H9 (cell line): ENCODE results near the gene RFWD3. TPM values are rescaled to one million over a fixed set of nuclear protein-coding genes. Genes with fewer than 3 reads are reported as not detected.
A peak's percentile ranks its signal among the peaks of the same experiment; 100 is the strongest.

ENCODE experiments used
- DNase-seq: peaks from one replicate; pipeline ENCODE4 v3.0.0-alpha.2; 2017
- H2AFZ ChIP-seq: one replicate; pipeline ENCODE4 v1.6.1; 2013; ENCODE audit warnings: mild to moderate bottlenecking, low read length, control low read depth, moderate library complexity
- H2AK5ac ChIP-seq: 2 replicates; pipeline ENCODE4 v1.6.1; 2013; ENCODE audit warnings: low read length, control low read depth, mixed read lengths; ENCODE audit not compliant: insufficient read length
- H2BK120ac ChIP-seq: one replicate; pipeline ENCODE4 v1.6.1; 2013; ENCODE audit warnings: low read depth, mild to moderate bottlenecking, low read length, control low read depth, inconsistent platforms; ENCODE audit not compliant: poor library complexity, severe bottlenecking
- H2BK12ac ChIP-seq: 2 replicates; pipeline ENCODE4 v1.6.1; 2013; ENCODE audit warnings: low read length, control low read depth, mixed read lengths, low read depth; ENCODE audit not compliant: insufficient read length
- H2BK15ac ChIP-seq: 2 replicates; pipeline ENCODE4 v1.6.1; 2013; ENCODE audit warnings: low read depth, low read length, control low read depth
- H2BK20ac ChIP-seq: one replicate; pipeline ENCODE4 v1.6.1; 2013; ENCODE audit warnings: low read depth, mild to moderate bottlenecking, low read length, control low read depth, inconsistent platforms; ENCODE audit not compliant: poor library complexity, severe bottlenecking
- H2BK5ac ChIP-seq: 2 replicates; pipeline ENCODE4 v1.6.1; 2013; ENCODE audit warnings: low read length, control low read depth, mixed read lengths; ENCODE audit not compliant: insufficient read length
- H3K14ac ChIP-seq: 2 replicates; pipeline ENCODE4 v1.6.1; 2013; ENCODE audit warnings: low read length, control low read depth; ENCODE audit not compliant: insufficient read depth
- H3K18ac ChIP-seq: 2 replicates; pipeline ENCODE4 v1.6.1; 2013; ENCODE audit warnings: low read depth, mild to moderate bottlenecking, mixed read lengths, low read length, control low read depth; ENCODE audit not compliant: insufficient read length
- H3K23ac ChIP-seq: 2 replicates; pipeline ENCODE4 v1.6.1; 2013; ENCODE audit warnings: low read length, control low read depth, mixed read lengths, low read depth; ENCODE audit not compliant: insufficient read length
- H3K23me2 ChIP-seq: 2 replicates; pipeline ENCODE4 v1.6.1; 2013; ENCODE audit warnings: low read depth, mild to moderate bottlenecking, mixed read lengths, low read length, control low read depth; ENCODE audit not compliant: insufficient read length, poor library complexity, severe bottlenecking
- H3K27ac ChIP-seq: 2 replicates; pipeline ENCODE4 v1.5.1; 2013; ENCODE audit warnings: low read length, control low read depth, mixed read lengths, low read depth; ENCODE audit not compliant: insufficient read length
- H3K27me3 ChIP-seq: 2 replicates; pipeline ENCODE4 v1.6.1; 2013; ENCODE audit warnings: low read length, control low read depth, inconsistent platforms; ENCODE audit not compliant: insufficient read depth
- H3K4ac ChIP-seq: 2 replicates; pipeline ENCODE4 v1.6.1; 2013; ENCODE audit warnings: low read depth, mild to moderate bottlenecking, control low read depth, inconsistent platforms, low read length, moderate library complexity
- H3K4me1 ChIP-seq: 2 replicates; pipeline ENCODE4 v1.6.1; 2013; ENCODE audit warnings: low read length, control low read depth, inconsistent platforms; ENCODE audit not compliant: insufficient read depth
- H3K4me2 ChIP-seq: 2 replicates; pipeline ENCODE4 v1.6.1; 2013; ENCODE audit warnings: low read length, control low read depth, mixed read lengths; ENCODE audit not compliant: insufficient read length, insufficient read depth
- H3K56ac ChIP-seq: 2 replicates; pipeline ENCODE4 v1.6.1; 2013; ENCODE audit warnings: low read depth, mild to moderate bottlenecking, mixed read lengths, low read length, control low read depth; ENCODE audit not compliant: insufficient read length
- H3K79me1 ChIP-seq: 2 replicates; pipeline ENCODE4 v1.6.1; 2013; ENCODE audit warnings: low read depth, mild to moderate bottlenecking, moderate library complexity, low read length, control low read depth, inconsistent platforms; ENCODE audit not compliant: insufficient read depth, poor library complexity, severe bottlenecking
- H3K79me2 ChIP-seq: 2 replicates; pipeline ENCODE4 v1.6.1; 2013; ENCODE audit warnings: low read length, control low read depth, inconsistent platforms; ENCODE audit not compliant: insufficient read depth
- H3K9ac ChIP-seq: 2 replicates; pipeline ENCODE4 v1.6.1; 2013; ENCODE audit warnings: low read length, control low read depth, mixed read lengths; ENCODE audit not compliant: insufficient read length; ENCODE audit errors: extremely low read depth
- H3K9me3 ChIP-seq: one replicate; pipeline ENCODE4 v1.6.1; 2013; ENCODE audit warnings: low read depth, low read length, inconsistent platforms; ENCODE audit not compliant: control insufficient read depth
- H3T11ph ChIP-seq: one replicate; pipeline ENCODE4 v1.6.1; 2013; ENCODE audit warnings: mild to moderate bottlenecking, low read length, control low read depth, inconsistent platforms
- H4K20me1 ChIP-seq: one replicate; pipeline ENCODE4 v1.6.1; 2013; ENCODE audit not compliant: control insufficient read depth, insufficient read length, insufficient read depth
- H4K5ac ChIP-seq: 2 replicates; pipeline ENCODE4 v1.6.1; 2013; ENCODE audit warnings: low read depth, mild to moderate bottlenecking, mixed read lengths, low read length, control low read depth; ENCODE audit not compliant: insufficient read length
- H4K8ac ChIP-seq: replicated peaks from 2 replicates; pipeline ENCODE4 v1.6.1; 2013; ENCODE audit warnings: low read length, control low read depth, mixed read lengths, low read depth; ENCODE audit not compliant: insufficient read length
- H4K91ac ChIP-seq: 2 replicates; pipeline ENCODE4 v1.6.1; 2013; ENCODE audit warnings: low read depth, mild to moderate bottlenecking, moderate library complexity, mixed read lengths, low read length, control low read depth; ENCODE audit not compliant: insufficient read length
- H3K27ac Mint-ChIP-seq, 3 experiments: 2 replicates in 2 of 3; 3 replicates in 1 of 3; pipeline ENCODE4 v1.8.0; 2020 to 2021; ENCODE audit warnings: mixed read lengths in 3 of 3, mild to moderate bottlenecking in 1 of 3, moderate library complexity in 1 of 3
- H3K27me3 Mint-ChIP-seq: 2 replicates; pipeline ENCODE4 v1.8.0; 2021; ENCODE audit warnings: low read depth, mild to moderate bottlenecking, moderate library complexity, mixed read lengths
- H3K36me3 Mint-ChIP-seq, 3 experiments: 2 replicates in 2 of 3; 3 replicates in 1 of 3; pipeline ENCODE4 v1.8.0; 2020 to 2021; ENCODE audit warnings: low read depth in 3 of 3, mixed read lengths in 3 of 3; ENCODE audit not compliant: insufficient read depth in 1 of 3
- H3K4me1 Mint-ChIP-seq, 2 experiments: 2 replicates each; pipeline ENCODE4 v1.8.0; 2020; ENCODE audit warnings: mixed read lengths in 2 of 2
- H3K4me3 Mint-ChIP-seq, 2 experiments: 2 replicates in 1 of 2; 3 replicates in 1 of 2; pipeline ENCODE4 v1.8.0; 2020 to 2021; ENCODE audit warnings: mild to moderate bottlenecking in 2 of 2, mixed read lengths in 2 of 2, moderate library complexity in 1 of 2
- H3K9me3 Mint-ChIP-seq, 2 experiments: 2 replicates in 1 of 2; 3 replicates in 1 of 2; pipeline ENCODE4 v1.8.0; 2020; ENCODE audit warnings: mild to moderate bottlenecking in 2 of 2, mixed read lengths in 2 of 2, moderate library complexity in 1 of 2
- WGBS: extraction: QIAGEN DNeasy Blood & Tissue Kit; methylation state at CpG from one replicate; pipeline ENCODE4 v1.1.7; 2013; ENCODE audit warnings: missing lambda C conversion rate, low lambda C conversion rate, mixed read lengths; ENCODE audit not compliant: insufficient read length; ENCODE audit errors: extremely low coverage; 5-methylcytosine and 5-hydroxymethylcytosine counted together
- total RNA-seq: library from RNA; stranded (reverse); gene quantifications from 2 replicates; pipeline ENCODE4 v1.2.1, GENCODE V29; 2021
- TF ChIP-seq, protein P1 (sequence below): fragments of 200-600 bp; sonication (generic); conservative IDR thresholded peaks from 3 replicates; pipeline ENCODE4 v1.8.0; 2021; ENCODE audit warnings: antibody characterized with exemption, mild to moderate bottlenecking

Gene RFWD3
- total RNA-seq, 1 experiment from 2014 or later, result 114 TPM

DNA sequence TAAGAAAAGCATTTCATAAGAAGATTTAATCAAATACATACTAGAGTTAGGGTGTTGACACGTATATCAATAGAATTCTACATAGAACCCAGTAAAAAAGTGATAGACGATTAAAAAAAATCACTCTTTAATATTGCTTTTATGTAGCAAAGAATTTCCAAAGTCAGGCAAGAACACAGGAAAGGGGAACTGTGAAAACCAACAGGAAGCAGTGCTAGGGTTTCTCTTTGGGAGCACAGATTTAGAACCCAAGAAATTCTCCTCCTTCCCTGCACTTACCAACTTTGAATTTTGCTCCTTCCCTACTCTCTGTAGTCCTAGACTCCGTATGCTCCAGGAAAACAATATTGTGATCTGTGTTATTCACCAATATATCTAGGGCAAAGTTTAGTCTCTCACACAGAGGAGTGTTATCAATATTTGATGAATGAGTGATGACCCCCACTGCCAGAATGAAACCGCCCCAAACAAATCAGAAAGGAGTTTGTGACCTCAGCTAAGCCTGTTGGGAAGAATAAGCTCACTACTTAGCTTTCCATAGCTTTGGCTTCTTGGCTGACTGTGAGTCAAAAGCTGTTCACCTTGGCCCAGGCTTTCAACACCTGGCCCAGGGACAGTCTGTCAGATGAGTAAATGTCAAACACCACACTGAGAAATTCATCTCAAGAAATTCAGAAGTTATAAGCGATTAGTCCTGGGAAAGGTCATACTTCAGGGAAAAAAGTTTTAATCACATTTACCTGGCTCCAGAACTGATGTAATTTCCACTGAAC, 8.6 kb downstream of the RFWD3 start:
- H2BK120ac ChIP-seq, result no peak overlapping the region
- no peak for DNase-seq
- H3K27ac Mint-ChIP-seq, result peak overlapping the region in 1 of 3 experiments; percentile 14; a peak in 1 of 7 replicates
- no peak overlapping the region for H2BK20ac ChIP-seq
- no peaks in the 10 kb centered on the region for H3K27me3 ChIP-seq
- no peak overlapping the region for H3K4me2 ChIP-seq
- H2AFZ ChIP-seq, result no peak overlapping the region
- H3K79me2 ChIP-seq, result peaks cover 31% of the 10 kb centered on the region
- no peak overlapping the region for H3K4me3 Mint-ChIP-seq
- H3K9me3 Mint-ChIP-seq, result no peaks in the 10 kb centered on the region
- no peak overlapping the region for H4K8ac ChIP-seq
- TF ChIP-seq, protein P1, sequence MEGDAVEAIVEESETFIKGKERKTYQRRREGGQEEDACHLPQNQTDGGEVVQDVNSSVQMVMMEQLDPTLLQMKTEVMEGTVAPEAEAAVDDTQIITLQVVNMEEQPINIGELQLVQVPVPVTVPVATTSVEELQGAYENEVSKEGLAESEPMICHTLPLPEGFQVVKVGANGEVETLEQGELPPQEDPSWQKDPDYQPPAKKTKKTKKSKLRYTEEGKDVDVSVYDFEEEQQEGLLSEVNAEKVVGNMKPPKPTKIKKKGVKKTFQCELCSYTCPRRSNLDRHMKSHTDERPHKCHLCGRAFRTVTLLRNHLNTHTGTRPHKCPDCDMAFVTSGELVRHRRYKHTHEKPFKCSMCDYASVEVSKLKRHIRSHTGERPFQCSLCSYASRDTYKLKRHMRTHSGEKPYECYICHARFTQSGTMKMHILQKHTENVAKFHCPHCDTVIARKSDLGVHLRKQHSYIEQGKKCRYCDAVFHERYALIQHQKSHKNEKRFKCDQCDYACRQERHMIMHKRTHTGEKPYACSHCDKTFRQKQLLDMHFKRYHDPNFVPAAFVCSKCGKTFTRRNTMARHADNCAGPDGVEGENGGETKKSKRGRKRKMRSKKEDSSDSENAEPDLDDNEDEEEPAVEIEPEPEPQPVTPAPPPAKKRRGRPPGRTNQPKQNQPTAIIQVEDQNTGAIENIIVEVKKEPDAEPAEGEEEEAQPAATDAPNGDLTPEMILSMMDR, result no peak
- no peaks in the 10 kb centered on the region for H4K20me1 ChIP-seq
- H4K5ac ChIP-seq, result no peak overlapping the region
- H3K79me1 ChIP-seq, result peaks cover 19% of the 10 kb centered on the region
- no peak overlapping the region for H2BK5ac ChIP-seq
- H4K91ac ChIP-seq, result no peak overlapping the region
- no peaks in the 10 kb centered on the region for H3K9me3 ChIP-seq
- H3K27ac ChIP-seq, result no peak overlapping the region
- no peak overlapping the region for H3K4ac ChIP-seq
- no peaks in the 10 kb centered on the region for H3K4me1 ChIP-seq
- no peak overlapping the region for H3K56ac ChIP-seq
- H2BK12ac ChIP-seq, result no peak overlapping the region
- peaks cover 0 to 7% of the 10 kb centered on the region in 2 experiments; a peak in 2 of 4 replicates for H3K4me1 Mint-ChIP-seq
- no peak overlapping the region for H3K23ac ChIP-seq
- no peaks in the 10 kb centered on the region for H3K27me3 Mint-ChIP-seq
- H3K18ac ChIP-seq, result no peak overlapping the region
- no peak overlapping the region for H2AK5ac ChIP-seq
- no peak overlapping the region for H3K14ac ChIP-seq
- no peak overlapping the region for H3K9ac ChIP-seq
- peaks cover 49 to 87% (median 71%) of the 10 kb centered on the region in 3 experiments; a peak in 6 of 7 replicates for H3K36me3 Mint-ChIP-seq
- H3T11ph ChIP-seq, result no peak overlapping the region
- H3K23me2 ChIP-seq, result no peaks in the 10 kb centered on the region
- WGBS, result no CpG with 5 or more reads among the region's 5 CpGs
- no peak overlapping the region for H2BK15ac ChIP-seq
